Measurements from ENCODE around the gene PTPRT. TPM values are rescaled to one million over a fixed set of nuclear protein-coding genes. Genes with fewer than 3 reads are reported as not detected.

The PTPRT gene
- total RNA-seq, 1 donor from 2014 or later = not detected

- Histone ChIP-seq H3K4me3 (no peak overlapping the region), H3K36me3 (no peaks in the 10 kb centered on the region), H3K27me3 (no peaks in the 10 kb centered on the region), H3K9me3 (no peaks in the 10 kb centered on the region), H3K27ac (no peak overlapping the region), H3K4me1 (no peaks in the 10 kb centered on the region)
- DNase-seq (ENCODE audit: extremely low spot score in 2 of 2) = no peak
- TF ChIP-seq POLR2A (IDR thresholded peaks at IDR 0.05) (no peak), POLR2AphosphoS5 (IDR thresholded peaks at IDR 0.05; ENCODE audit: insufficient read depth in 1 of 2, low read depth in 1 of 2) (no peak)
- TF ChIP-seq, protein P1, sequence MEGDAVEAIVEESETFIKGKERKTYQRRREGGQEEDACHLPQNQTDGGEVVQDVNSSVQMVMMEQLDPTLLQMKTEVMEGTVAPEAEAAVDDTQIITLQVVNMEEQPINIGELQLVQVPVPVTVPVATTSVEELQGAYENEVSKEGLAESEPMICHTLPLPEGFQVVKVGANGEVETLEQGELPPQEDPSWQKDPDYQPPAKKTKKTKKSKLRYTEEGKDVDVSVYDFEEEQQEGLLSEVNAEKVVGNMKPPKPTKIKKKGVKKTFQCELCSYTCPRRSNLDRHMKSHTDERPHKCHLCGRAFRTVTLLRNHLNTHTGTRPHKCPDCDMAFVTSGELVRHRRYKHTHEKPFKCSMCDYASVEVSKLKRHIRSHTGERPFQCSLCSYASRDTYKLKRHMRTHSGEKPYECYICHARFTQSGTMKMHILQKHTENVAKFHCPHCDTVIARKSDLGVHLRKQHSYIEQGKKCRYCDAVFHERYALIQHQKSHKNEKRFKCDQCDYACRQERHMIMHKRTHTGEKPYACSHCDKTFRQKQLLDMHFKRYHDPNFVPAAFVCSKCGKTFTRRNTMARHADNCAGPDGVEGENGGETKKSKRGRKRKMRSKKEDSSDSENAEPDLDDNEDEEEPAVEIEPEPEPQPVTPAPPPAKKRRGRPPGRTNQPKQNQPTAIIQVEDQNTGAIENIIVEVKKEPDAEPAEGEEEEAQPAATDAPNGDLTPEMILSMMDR (IDR thresholded peaks at IDR 0.05) = no peak
- intact Hi-C loops (cut with DNase I) = no loop called here
These were observed 550.6 kb downstream of the PTPRT start for GRCh38 chr20:42639140-42639539.

DNA sequence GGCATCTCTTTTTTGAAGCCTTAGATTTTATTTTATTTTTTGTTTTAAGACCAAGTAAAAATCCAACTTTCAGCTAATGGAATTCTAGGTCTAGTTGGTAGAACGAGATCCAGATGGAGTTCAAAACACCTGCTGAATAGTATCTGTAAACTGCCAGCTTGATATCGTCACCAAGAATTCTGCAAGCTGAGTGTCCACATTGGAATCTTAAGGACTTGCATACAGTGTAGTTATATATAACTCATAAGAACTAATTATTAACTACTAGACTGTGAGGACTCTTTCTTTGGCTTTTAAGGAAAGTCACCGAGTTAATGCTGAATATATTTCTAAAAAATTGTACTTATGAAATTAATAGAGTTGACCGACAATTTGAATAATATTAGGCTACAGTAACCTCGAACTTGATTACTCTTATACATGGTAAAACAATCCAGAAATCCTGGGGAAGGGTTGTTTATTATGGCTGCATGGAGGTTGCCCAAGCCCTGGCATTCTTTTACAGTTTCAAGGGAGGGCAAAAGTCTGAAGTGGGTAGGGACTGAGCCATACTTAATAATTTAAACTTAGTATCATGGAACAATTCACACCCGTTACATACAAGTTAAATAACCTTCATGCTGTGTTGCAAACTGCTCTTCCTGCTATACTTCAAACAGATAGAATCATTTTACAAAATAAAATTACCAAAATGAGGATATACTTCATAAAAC, 553.9 kb downstream of the PTPRT start:
- no peak for DNase-seq (ENCODE audit: extremely low spot score in 2 of 2)
- H3K4me3 ChIP-seq = no peak overlapping the region
- no peaks in the 10 kb centered on the region for H3K27me3 ChIP-seq
- intact Hi-C loops (cut with DNase I) = no loop called here
- no peaks in the 10 kb centered on the region for H3K9me3 ChIP-seq
- no peaks in the 10 kb centered on the region for H3K36me3 ChIP-seq
- no peak for TF ChIP-seq POLR2A (IDR thresholded peaks at IDR 0.05)
- no peak overlapping the region for H3K27ac ChIP-seq
- no peaks in the 10 kb centered on the region for H3K4me1 ChIP-seq

- no peaks in the 10 kb centered on the region for H3K36me3 ChIP-seq
- H3K27ac ChIP-seq = no peak overlapping the region
- DNase-seq (ENCODE audit: extremely low spot score in 2 of 2) = no peak
- intact Hi-C loops (cut with DNase I) = no loop called here
- H3K4me1 ChIP-seq = no peaks in the 10 kb centered on the region
- TF ChIP-seq POLR2AphosphoS5 (IDR thresholded peaks at IDR 0.05; ENCODE audit: insufficient read depth in 1 of 2, low read depth in 1 of 2) (no peak), POLR2A (IDR thresholded peaks at IDR 0.05) (no peak)
- TF ChIP-seq, protein P1 (IDR thresholded peaks at IDR 0.05) = no peak
- H3K4me3 ChIP-seq = no peak overlapping the region
- no peaks in the 10 kb centered on the region for H3K9me3 ChIP-seq
- H3K27me3 ChIP-seq = no peaks in the 10 kb centered on the region
These were observed 555.5 kb downstream of the PTPRT start for GRCh38 chr20:42634156-42634555.

- Histone ChIP-seq H3K9me3 (no peaks in the 10 kb centered on the region), H3K4me3 (no peak overlapping the region), H3K27ac (no peak overlapping the region), H3K36me3 (no peaks in the 10 kb centered on the region), H3K4me1 (no peaks in the 10 kb centered on the region), H3K27me3 (no peaks in the 10 kb centered on the region)
- TF ChIP-seq, protein P1 (IDR thresholded peaks at IDR 0.05) = no peak
- no peak for TF ChIP-seq POLR2A (IDR thresholded peaks at IDR 0.05)
- no peak for TF ChIP-seq POLR2AphosphoS5 (IDR thresholded peaks at IDR 0.05; ENCODE audit: insufficient read depth in 1 of 2, low read depth in 1 of 2)
- DNase-seq (ENCODE audit: extremely low spot score in 2 of 2) = no peak
- intact Hi-C loops (cut with DNase I) = no loop called here
These were observed 561.0 kb downstream of the PTPRT start for GRCh38 chr20:42628683-42629082.

GRCh38 chr20:42613076-42613475, 576.6 kb downstream of the PTPRT start:
- no peak for DNase-seq (ENCODE audit: extremely low spot score in 2 of 2)
- H3K4me1 ChIP-seq = no peaks in the 10 kb centered on the region
- TF ChIP-seq, protein P1 (IDR thresholded peaks at IDR 0.05) = no peak
- H3K27me3 ChIP-seq = no peaks in the 10 kb centered on the region
- H3K4me3 ChIP-seq = no peak overlapping the region
- no peaks in the 10 kb centered on the region for H3K9me3 ChIP-seq
- no peaks in the 10 kb centered on the region for H3K36me3 ChIP-seq
- no peak overlapping the region for H3K27ac ChIP-seq
- intact Hi-C loops (cut with DNase I) = no loop called here
